Endometrial microvascular endothelial cells (primary cell): ENCODE measurements around the gene STX17. TPM values are rescaled to one million over a fixed set of nuclear protein-coding genes. Genes with fewer than 3 reads are reported as not detected.

Experiments used
- in situ Hi-C: cut with HindIII; loops from 2 replicates; pipeline ENCODE4 v1.10.0; 2017; ENCODE audit warnings: low sequenced_read_pairs, low pct_unique_long_range_greater_than_20kb; ENCODE audit errors: inconsistent ontology term
- total RNA-seq: library from RNA; depleted of rRNA; stranded (reverse); fragments of >200 nt; gene quantifications from one replicate; pipeline ENCODE4 v1.2.3, GENCODE V29; 2015; ENCODE audit errors: inconsistent ontology term

Gene STX17
- total RNA-seq, 1 donor from 2014 or later: 12.3 TPM

- in situ Hi-C loops: no loop called here
Measured at GRCh38 chr9:99896119-99896518, 10.3 kb upstream of the STX17 start.

GRCh38 chr9:99903393-99903792 lies 3.1 kb upstream of the STX17 start:
- in situ Hi-C loops: no loop called here

- in situ Hi-C loops: no loop called here
Measured at GRCh38 chr9:99905833-99906402, 536 bp upstream of the STX17 start.

- in situ Hi-C loops: no loop called here
Measured at GRCh38 chr9:99907208-99907532, 716 bp downstream of the STX17 start.

- in situ Hi-C loops: no loop called here
Measured at GRCh38 chr9:99911600-99911999, 5.1 kb downstream of the STX17 start.

GRCh38 chr9:99916650-99917049 lies 10.2 kb downstream of the STX17 start:
- in situ Hi-C loops: no loop called here

GRCh38 chr9:99918134-99918533 lies 11.7 kb downstream of the STX17 start:
- in situ Hi-C loops: no loop called here

GRCh38 chr9:99919930-99920329 lies 13.5 kb downstream of the STX17 start:
- in situ Hi-C loops: no loop called here

GRCh38 chr9:99921875-99922710 lies 15.6 kb downstream of the STX17 start:
- in situ Hi-C loops: no loop called here

- in situ Hi-C loops: no loop called here
Measured at GRCh38 chr9:99922711-99923030, 16.2 kb downstream of the STX17 start.

GRCh38 chr9:99925541-99925940 lies 19.1 kb downstream of the STX17 start:
- in situ Hi-C loops: no loop called here

- in situ Hi-C loops: no loop called here
Measured at GRCh38 chr9:99929652-99930051, 23.2 kb downstream of the STX17 start.

GRCh38 chr9:99931155-99931840 lies 24.8 kb downstream of the STX17 start:
- in situ Hi-C loops: no loop called here

GRCh38 chr9:99936947-99937587 lies 30.6 kb downstream of the STX17 start:
- in situ Hi-C loops: no loop called here

- in situ Hi-C loops: no loop called here
Measured at GRCh38 chr9:99947395-99947794, 40.9 kb downstream of the STX17 start.

GRCh38 chr9:99948482-99948881 lies 42.0 kb downstream of the STX17 start:
- in situ Hi-C loops: no loop called here

- in situ Hi-C loops: no loop called here
Measured at GRCh38 chr9:99948896-99949295, 42.4 kb downstream of the STX17 start.

- in situ Hi-C loops: no loop called here
Measured at GRCh38 chr9:99953861-99954507, 47.5 kb downstream of the STX17 start.

- in situ Hi-C loops: no loop called here
Measured at GRCh38 chr9:99954819-99955218, 48.4 kb downstream of the STX17 start.
